ENCODE data around the gene NECTIN3. TPM values are rescaled to one million over a fixed set of nuclear protein-coding genes. Genes with fewer than 3 reads are reported as not detected.

NECTIN3 gene
- total RNA-seq, 2 donors from 2014 or later: 8.8 to 16.6 TPM

GRCh38 chr3:111227216-111227615 is 155.6 kb downstream of the NECTIN3 start:
- Histone ChIP-seq H3K27me3 (no peaks in the 10 kb centered on the region), H3K9me3 (no peaks in the 10 kb centered on the region), H3K4me3 (no peak overlapping the region), H3K36me3 (no peaks in the 10 kb centered on the region), H3K4me1 (no peaks in the 10 kb centered on the region), H3K27ac (no peak overlapping the region)
- TF ChIP-seq, protein P1, sequence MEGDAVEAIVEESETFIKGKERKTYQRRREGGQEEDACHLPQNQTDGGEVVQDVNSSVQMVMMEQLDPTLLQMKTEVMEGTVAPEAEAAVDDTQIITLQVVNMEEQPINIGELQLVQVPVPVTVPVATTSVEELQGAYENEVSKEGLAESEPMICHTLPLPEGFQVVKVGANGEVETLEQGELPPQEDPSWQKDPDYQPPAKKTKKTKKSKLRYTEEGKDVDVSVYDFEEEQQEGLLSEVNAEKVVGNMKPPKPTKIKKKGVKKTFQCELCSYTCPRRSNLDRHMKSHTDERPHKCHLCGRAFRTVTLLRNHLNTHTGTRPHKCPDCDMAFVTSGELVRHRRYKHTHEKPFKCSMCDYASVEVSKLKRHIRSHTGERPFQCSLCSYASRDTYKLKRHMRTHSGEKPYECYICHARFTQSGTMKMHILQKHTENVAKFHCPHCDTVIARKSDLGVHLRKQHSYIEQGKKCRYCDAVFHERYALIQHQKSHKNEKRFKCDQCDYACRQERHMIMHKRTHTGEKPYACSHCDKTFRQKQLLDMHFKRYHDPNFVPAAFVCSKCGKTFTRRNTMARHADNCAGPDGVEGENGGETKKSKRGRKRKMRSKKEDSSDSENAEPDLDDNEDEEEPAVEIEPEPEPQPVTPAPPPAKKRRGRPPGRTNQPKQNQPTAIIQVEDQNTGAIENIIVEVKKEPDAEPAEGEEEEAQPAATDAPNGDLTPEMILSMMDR (IDR thresholded peaks at IDR 0.05): no peak
- DNase-seq (ENCODE audit: low spot score): no peak

GRCh38 chr3:111229301-111229700 is 157.7 kb downstream of the NECTIN3 start:
- Histone ChIP-seq H3K27ac (no peak overlapping the region), H3K36me3 (no peaks in the 10 kb centered on the region), H3K9me3 (no peaks in the 10 kb centered on the region), H3K27me3 (no peaks in the 10 kb centered on the region), H3K4me3 (no peak overlapping the region), H3K4me1 (no peaks in the 10 kb centered on the region)
- TF ChIP-seq, protein P1 (IDR thresholded peaks at IDR 0.05): no peak
- no peak for DNase-seq (ENCODE audit: low spot score)

GRCh38 chr3:111236836-111237713 is 165.5 kb downstream of the NECTIN3 start:
- H3K4me1 ChIP-seq: no peaks in the 10 kb centered on the region
- peaks cover 0 to 6% of the 10 kb centered on the region in 2 donors for H3K9me3 ChIP-seq
- H3K36me3 ChIP-seq: no peaks in the 10 kb centered on the region
- DNase-seq (ENCODE audit: low spot score): no peak
- H3K27ac ChIP-seq: no peak overlapping the region
- H3K4me3 ChIP-seq: no peak overlapping the region
- TF ChIP-seq, protein P1 (IDR thresholded peaks at IDR 0.05): no peak
- H3K27me3 ChIP-seq: no peaks in the 10 kb centered on the region

DNA sequence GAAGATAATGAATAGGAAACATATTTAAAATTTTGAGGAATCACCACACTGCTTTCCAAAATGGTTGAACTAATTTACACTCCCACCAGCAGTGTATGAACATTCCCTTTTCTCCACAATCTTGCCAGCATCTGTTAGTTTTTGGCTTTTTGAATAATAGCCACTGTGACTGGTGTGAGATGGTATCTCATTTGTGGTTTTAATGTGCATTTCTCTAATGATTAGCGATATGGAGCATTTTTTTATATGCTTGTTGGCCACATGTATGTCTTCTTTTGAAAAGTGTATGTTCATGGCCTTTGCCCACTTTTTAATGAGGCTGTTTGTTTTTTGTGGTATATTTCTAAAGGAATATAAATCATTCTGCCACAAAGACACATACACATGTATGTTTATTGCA is 166.3 kb downstream of the NECTIN3 start:
- TF ChIP-seq, protein P1 (IDR thresholded peaks at IDR 0.05): no peak
- Histone ChIP-seq H3K36me3 (no peaks in the 10 kb centered on the region), H3K4me1 (no peaks in the 10 kb centered on the region), H3K27me3 (no peaks in the 10 kb centered on the region), H3K4me3 (no peak overlapping the region), H3K27ac (no peak overlapping the region), H3K9me3 (peaks cover 0 to 6% of the 10 kb centered on the region in 2 donors)
- no peak for DNase-seq (ENCODE audit: low spot score)

DNA sequence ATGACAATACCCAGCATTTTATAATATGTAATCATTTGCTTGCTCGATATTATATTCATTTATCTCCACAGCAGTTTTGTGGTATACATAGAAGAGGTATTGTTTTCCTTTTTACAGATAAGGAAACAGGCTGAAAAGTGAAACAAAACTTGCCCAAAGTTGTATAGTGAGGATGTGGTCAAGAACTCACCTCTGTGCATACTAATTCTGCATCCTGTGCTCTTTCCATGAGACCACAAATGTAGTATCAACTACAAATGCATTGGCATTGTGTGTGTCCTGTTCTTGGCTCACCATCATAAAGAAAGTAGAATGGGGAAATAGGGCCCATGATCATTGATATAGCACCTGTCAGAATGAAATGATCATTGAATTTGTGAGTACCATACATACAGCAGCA is 167.3 kb downstream of the NECTIN3 start:
- H3K27me3 ChIP-seq: no peaks in the 10 kb centered on the region
- H3K4me1 ChIP-seq: no peaks in the 10 kb centered on the region
- TF ChIP-seq, protein P1 (IDR thresholded peaks at IDR 0.05): no peak
- H3K9me3 ChIP-seq: peaks cover 0 to 6% of the 10 kb centered on the region in 2 donors
- H3K27ac ChIP-seq: no peak overlapping the region
- DNase-seq (ENCODE audit: low spot score): no peak
- H3K4me3 ChIP-seq: no peak overlapping the region
- H3K36me3 ChIP-seq: no peaks in the 10 kb centered on the region

Data from right atrium auricular region (tissue), 2 donors.